Measurements from ENCODE around the gene CCNK.

CCNK gene

GRCh38 chr14:99556134-99556791 lies 75.1 kb downstream of the CCNK start:
- no peak for DNase-seq

- DNase-seq = no peak
Observed at GRCh38 chr14:99559286-99559990, 78.2 kb downstream of the CCNK start.

GRCh38 chr14:99560403-99560802 lies 79.2 kb downstream of the CCNK start:
- no peak for DNase-seq

DNA sequence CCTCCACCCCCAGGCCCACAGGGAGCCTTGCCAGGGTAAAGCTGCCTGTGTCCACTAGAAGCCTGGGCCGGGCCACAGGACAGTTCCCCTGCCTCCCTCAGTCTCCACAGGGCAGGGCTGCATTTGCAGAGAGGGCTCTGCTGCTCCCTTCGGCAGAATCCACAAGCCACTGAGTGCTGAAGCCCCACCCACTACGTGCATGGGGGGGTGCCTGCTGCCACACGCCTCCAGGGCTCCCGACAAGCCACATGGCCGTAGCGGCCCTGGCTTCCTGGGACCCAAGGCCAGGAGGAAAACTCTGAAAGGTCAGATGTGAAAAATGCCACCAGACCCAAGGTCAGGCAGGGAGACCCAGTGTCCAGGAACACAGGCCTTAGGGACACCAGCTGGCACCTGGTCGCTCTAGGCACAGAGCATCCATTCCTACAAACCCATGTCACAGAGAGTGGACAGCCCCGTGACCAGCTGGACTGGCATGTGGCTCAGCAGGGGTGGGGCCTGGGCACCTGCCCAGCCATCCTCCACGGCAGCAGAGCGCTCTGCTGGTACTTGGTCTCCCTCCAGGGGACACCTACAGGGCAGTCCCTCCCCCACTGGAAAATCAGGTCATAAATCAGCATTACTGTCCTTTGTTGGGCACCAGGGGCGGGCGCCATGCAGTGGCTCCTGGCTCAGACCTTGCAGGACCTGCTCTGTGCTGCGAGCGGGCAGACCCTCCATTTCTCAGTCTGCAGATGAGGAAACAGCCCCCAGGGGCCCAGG lies 79.9 kb downstream of the CCNK start:
- no peak for DNase-seq

DNA sequence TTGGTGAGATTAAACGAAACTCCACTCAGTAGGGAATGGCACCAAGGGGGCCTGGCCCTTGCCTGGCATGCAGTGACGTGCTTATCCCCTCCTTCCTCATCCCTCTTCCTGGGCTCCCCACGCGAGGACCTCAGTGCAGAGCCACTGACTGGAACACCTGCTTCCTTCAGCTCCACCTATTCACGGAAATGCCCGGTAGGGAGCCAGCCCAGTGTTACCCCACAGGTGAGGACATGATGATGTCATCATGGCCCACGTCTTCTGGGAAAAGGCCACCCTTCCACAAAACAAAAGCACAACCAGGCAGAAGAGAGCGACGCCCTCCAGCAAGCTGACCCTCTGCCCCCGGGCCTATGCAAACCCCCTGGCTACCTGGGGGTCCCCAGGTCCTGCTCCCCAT lies 80.7 kb downstream of the CCNK start:
- DNase-seq = no peak

All from activated T-cell treated with anti-CD3 and anti-CD28 coated beads, Interleukin-2, amount 50 U/mL, for 48 hours (primary cell).